ENCODE measurements around the gene BCS1L.
"Not testable (repeated sequence)": the region's sequence is repeated elsewhere in the genome, so short reads cannot be mapped to it uniquely, and the experiment has no call there.

BCS1L gene

GRCh38 chr2:218671654-218672566, 12.4 kb downstream of the BCS1L start, which contains the start of the genes RNF25 and STK36:
RNF25 (minus strand) TSS chr2:218672002; CDS start chr2:218671970, 32 bp downstream.
STK36 (plus strand) TSS chr2:218672086; CDS start chr2:218672830, 744 bp downstream.
- no peaks in the 10 kb centered on the region for H3K9me3 ChIP-seq (replicated peaks in 1 of 11)
- peaks cover 17 to 27% (median 20%) of the 10 kb centered on the region in 10 experiments for H3K4me1 ChIP-seq
- no peaks in the 10 kb centered on the region for H3K27me3 ChIP-seq
- peak within 1 kb of the TSS; percentile 77 to 96 (median 91) for H3K4me2 ChIP-seq
- H3K27ac ChIP-seq: peak within 1 kb of the TSS; percentile 71 to 85 (median 82); a peak in 21 of 22 replicates
- peaks cover 0 to 12% (median 0%) of the 10 kb centered on the region in 11 experiments; a peak in 3 of 22 replicates for H4K20me1 ChIP-seq
- peak within 1 kb of the TSS; percentile 75 to 93 (median 85) for H3K4me3 ChIP-seq
- peak within 1 kb of the TSS; percentile 74 to 89 (median 83) for H3K9ac ChIP-seq
- peaks cover 11 to 41% (median 25%) of the 10 kb centered on the region in 11 experiments for H3K36me3 ChIP-seq
- no peak for TF ChIP-seq Cebpa-rat (IDR thresholded peaks at IDR 0.05)

DNA sequence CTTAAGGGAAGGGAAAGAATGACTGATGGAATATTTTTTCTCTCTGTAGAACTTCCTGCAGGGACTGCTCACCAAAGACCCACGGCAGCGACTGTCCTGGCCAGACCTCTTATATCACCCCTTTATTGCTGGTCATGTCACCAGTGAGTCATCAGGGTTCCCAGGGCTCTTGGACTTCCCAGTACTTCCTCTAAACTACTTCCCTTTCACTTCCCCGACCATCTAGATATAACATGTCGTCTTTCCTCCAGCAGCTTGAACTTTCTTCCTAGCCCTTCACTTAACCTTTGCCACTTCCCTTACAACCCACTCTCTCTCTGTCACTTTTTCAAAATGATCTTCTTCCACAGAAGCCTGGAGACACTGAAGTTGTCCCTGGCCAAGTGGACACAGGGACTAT, 19.6 kb downstream of the BCS1L start:
- Histone ChIP-seq H3K36me3 (peaks cover 0 to 19% (median 4%) of the 10 kb centered on the region in 11 experiments; a peak in 6 of 22 replicates), H3K4me2 (peak overlapping the region in 5 of 11 experiments; percentile 34 to 74 (median 65); a peak in 10 of 22 replicates), H3K4me1 (peaks cover 0 to 26% (median 9%) of the 10 kb centered on the region in 10 experiments; a peak in 13 of 20 replicates), H3K9me3 (replicated peaks in 1 of 11) (no peaks in the 10 kb centered on the region), H3K27me3 (no peaks in the 10 kb centered on the region), H4K20me1 (0 out of 22 replicates have a peak, but pooled peaks cover 0 to 4% (median 0%) of the 10 kb centered on the region in 11 experiments), H3K4me3 (no peak overlapping the region), H3K27ac (no peak overlapping the region), H3K9ac (no peak overlapping the region)
- TF ChIP-seq Cebpa-rat (IDR thresholded peaks at IDR 0.05): no peak

GRCh38 chr2:218680061-218680460, 20.6 kb downstream of the BCS1L start:
- TF ChIP-seq Cebpa-rat (IDR thresholded peaks at IDR 0.05): no peak
- Histone ChIP-seq H3K9me3 (replicated peaks in 1 of 11) (no peaks in the 10 kb centered on the region), H3K27ac (no peak overlapping the region), H3K4me2 (0 out of 22 replicates have a peak overlapping the region, but pooled peaks of 2 of the 11 experiments have one; percentile 65 to 71), H3K27me3 (no peaks in the 10 kb centered on the region), H3K4me3 (no peak overlapping the region), H3K9ac (no peak overlapping the region), H3K36me3 (peaks cover 0 to 21% (median 4%) of the 10 kb centered on the region in 11 experiments; a peak in 6 of 22 replicates), H4K20me1 (0 out of 22 replicates have a peak, but pooled peaks cover 0 to 4% (median 0%) of the 10 kb centered on the region in 11 experiments), H3K4me1 (peaks cover 0 to 26% (median 9%) of the 10 kb centered on the region in 10 experiments; a peak in 11 of 20 replicates)

DNA sequence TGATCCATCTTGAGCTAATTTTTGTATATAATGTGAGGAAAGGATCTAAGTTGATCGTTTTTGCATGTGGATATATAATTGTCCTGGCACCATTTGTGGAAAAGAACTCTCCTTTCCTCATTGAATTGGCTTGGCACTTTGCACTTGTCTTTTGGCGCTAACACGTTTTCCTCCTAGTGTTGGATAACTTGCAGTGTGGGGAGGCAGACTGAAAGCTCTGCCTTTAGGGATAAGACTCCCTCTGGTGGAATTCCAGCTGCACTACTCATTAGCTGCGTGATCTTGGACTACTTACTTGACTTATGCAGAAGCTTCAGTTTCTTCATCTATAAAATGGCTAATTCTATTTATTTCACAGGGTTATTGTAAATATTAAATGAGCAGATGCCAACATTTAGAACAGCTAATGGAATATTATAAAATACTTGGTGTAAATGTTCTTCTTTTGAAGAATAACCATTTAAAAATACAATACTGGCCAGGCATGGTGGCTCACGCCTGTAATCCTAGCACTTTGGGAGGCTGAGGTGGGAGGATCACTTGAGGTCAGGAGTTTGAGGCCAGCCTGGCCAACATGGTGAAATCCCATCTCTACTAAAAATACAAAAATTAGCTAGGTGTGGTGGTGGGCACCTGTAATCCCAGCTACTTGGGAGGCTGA, 28.0 kb downstream of the BCS1L start:
- not testable (repeated sequence) for H3K4me3 ChIP-seq; H4K20me1 ChIP-seq; H3K9me3 ChIP-seq (replicated peaks in 1 of 11); H3K27ac ChIP-seq; H3K27me3 ChIP-seq; H3K9ac ChIP-seq; H3K4me1 ChIP-seq; H3K4me2 ChIP-seq
- H3K36me3 ChIP-seq: peaks cover 0 to 42% (median 5%) of the 10 kb centered on the region in 11 experiments; a peak in 12 of 22 replicates

GRCh38 chr2:218691234-218691633, 31.8 kb downstream of the BCS1L start:
- Histone ChIP-seq H3K36me3 (peaks cover 0 to 58% (median 16%) of the 10 kb centered on the region in 11 experiments; a peak in 12 of 22 replicates), H3K4me1 (no peaks in the 10 kb centered on the region), H3K27me3 (no peaks in the 10 kb centered on the region), H3K4me2 (no peak overlapping the region), H3K4me3 (no peak overlapping the region), H4K20me1 (peaks cover 0 to 9% (median 0%) of the 10 kb centered on the region in 11 experiments; a peak in 1 of 22 replicates), H3K9ac (no peak overlapping the region), H3K9me3 (replicated peaks in 1 of 11) (no peaks in the 10 kb centered on the region), H3K27ac (no peak overlapping the region)
- no peak for TF ChIP-seq Cebpa-rat (IDR thresholded peaks at IDR 0.05)

DNA sequence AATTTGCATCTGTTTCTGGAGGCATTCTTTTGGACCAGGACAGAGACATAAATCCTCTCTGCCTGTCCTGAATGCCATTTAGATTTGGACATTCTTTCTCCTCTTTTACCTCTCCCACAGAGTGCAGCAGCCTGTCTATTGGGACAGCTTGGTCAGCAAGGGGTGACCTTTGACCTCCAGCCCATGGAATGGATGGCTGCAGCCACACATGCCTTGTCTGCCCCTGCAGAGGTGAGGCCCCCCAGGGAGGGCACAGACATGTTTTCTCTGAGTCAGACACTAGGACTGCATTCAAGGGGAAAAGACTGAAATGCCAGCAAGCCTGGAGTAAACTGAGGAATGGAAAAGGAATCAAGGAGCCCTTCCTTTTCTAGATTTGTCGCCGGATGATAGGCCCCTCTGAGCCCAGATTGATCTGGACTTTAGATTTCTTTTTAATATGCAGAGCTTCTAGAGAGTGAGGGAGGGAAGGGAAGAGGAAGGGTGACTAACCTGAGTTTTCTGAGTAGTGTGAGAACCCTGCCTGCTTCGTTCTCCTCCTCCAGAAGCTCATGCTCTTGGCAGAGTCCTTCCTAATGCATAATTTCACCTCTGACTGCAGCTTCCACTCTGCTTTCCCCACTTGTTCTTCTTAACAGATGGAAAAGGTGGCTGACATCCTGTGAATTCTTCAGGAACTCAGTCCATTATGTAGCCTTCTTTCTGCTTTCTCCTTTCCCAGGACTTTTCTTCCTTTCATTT, 35.1 kb downstream of the BCS1L start:
- Histone ChIP-seq H4K20me1 (peaks cover 0 to 9% (median 0%) of the 10 kb centered on the region in 11 experiments; a peak in 2 of 22 replicates), H3K4me3 (no peak overlapping the region), H3K9ac (no peak overlapping the region), H3K27ac (no peak overlapping the region), H3K27me3 (no peaks in the 10 kb centered on the region), H3K4me1 (peaks cover 0 to 8% (median 0%) of the 10 kb centered on the region in 10 experiments; a peak in 4 of 20 replicates), H3K9me3 (replicated peaks in 1 of 11) (no peaks in the 10 kb centered on the region), H3K36me3 (peaks cover 0 to 82% (median 22%) of the 10 kb centered on the region in 11 experiments; a peak in 13 of 22 replicates), H3K4me2 (no peak overlapping the region)
- TF ChIP-seq Cebpa-rat (IDR thresholded peaks at IDR 0.05): no peak

DNA sequence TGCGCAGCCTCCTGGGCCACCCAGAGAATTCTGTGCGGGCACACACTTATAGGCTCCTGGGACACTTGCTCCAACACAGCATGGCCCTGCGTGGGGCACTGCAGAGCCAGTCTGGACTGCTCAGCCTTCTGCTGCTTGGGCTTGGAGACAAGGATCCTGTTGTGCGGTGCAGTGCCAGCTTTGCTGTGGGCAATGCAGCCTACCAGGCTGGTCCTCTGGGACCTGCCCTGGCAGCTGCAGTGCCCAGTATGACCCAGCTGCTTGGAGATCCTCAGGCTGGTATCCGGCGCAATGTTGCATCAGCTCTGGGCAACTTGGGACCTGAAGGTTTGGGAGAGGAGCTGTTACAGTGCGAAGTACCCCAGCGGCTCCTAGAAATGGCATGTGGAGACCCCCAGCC, 39.4 kb downstream of the BCS1L start:
- TF ChIP-seq Cebpa-rat (IDR thresholded peaks at IDR 0.05): no peak

DNA sequence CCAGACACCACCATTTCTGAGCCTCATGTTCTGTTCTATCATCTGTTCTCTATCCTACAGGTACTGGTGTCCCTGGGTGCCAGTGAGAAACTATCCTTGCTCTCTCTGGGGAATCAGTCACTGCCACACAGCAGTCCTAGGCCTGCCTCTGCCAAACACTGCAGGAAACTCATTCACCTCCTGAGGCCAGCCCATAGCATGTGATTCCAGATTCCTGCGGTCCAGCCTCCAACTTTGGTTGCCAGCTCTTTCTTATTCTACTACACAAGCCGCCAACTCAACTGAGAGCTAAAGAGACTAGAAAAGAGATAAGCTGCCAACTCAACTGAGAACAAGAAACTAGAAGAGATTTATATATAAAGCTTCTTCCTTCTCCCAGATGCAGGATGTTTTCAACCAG, 42.3 kb downstream of the BCS1L start:
- no peak overlapping the region for H3K4me3 ChIP-seq
- H3K27ac ChIP-seq: no peak overlapping the region
- no peaks in the 10 kb centered on the region for H3K27me3 ChIP-seq
- no peaks in the 10 kb centered on the region for H3K9me3 ChIP-seq (replicated peaks in 1 of 11)
- peaks cover 0 to 34% (median 6%) of the 10 kb centered on the region in 11 experiments; a peak in 7 of 22 replicates for H3K36me3 ChIP-seq
- no peak overlapping the region for H3K4me2 ChIP-seq
- peaks cover 0 to 8% (median 0%) of the 10 kb centered on the region in 10 experiments; a peak in 4 of 20 replicates for H3K4me1 ChIP-seq
- TF ChIP-seq Cebpa-rat (IDR thresholded peaks at IDR 0.05): no peak
- no peaks in the 10 kb centered on the region; a peak in 1 of 22 replicates for H4K20me1 ChIP-seq
- H3K9ac ChIP-seq: no peak overlapping the region

More for the DNA sequence above, 39.4 kb downstream of the BCS1L start:
- Histone ChIP-seq H3K9ac (no peak overlapping the region), H3K9me3 (replicated peaks in 1 of 11) (no peaks in the 10 kb centered on the region), H3K4me2 (peak overlapping the region in 2 of 11 experiments; percentile 10; a peak in 1 of 22 replicates), H4K20me1 (peaks cover 0 to 1% (median 0%) of the 10 kb centered on the region in 11 experiments; a peak in 2 of 22 replicates), H3K27me3 (no peaks in the 10 kb centered on the region), H3K27ac (no peak overlapping the region), H3K36me3 (peaks cover 0 to 50% (median 8%) of the 10 kb centered on the region in 11 experiments; a peak in 8 of 22 replicates), H3K4me1 (peaks cover 0 to 8% (median 0%) of the 10 kb centered on the region in 10 experiments; a peak in 4 of 20 replicates), H3K4me3 (no peak overlapping the region)

All from BLaER1 treated with 17β-estradiol and CSF1 and Interleukin-3, amounts not matched to agents 10 nM and 100 nM (cell line).